Muscle layer of colon (tissue), 2 donors: Measurements from ENCODE around the gene CCDC90B.
"Not testable (repeated sequence)": the region's sequence is repeated elsewhere in the genome, so short reads cannot be mapped to it uniquely, and the experiment has no call there.

Source experiments
- H3K27ac ChIP-seq: one replicate; pipeline ENCODE4 v1.7.0; 2013; ENCODE audit warnings: low read depth, mild to moderate bottlenecking, low read length, moderate library complexity
- H3K27me3 ChIP-seq, 2 donors: one replicate each; pipeline ENCODE4 v1.7.0; 2013; ENCODE audit warnings: low read length in 2 of 2, mild to moderate bottlenecking in 2 of 2; ENCODE audit not compliant: insufficient read depth in 2 of 2, control insufficient read depth in 1 of 2
- H3K36me3 ChIP-seq: one replicate; pipeline ENCODE4 v1.7.0; 2013; ENCODE audit warnings: mild to moderate bottlenecking, low read length; ENCODE audit not compliant: insufficient read depth
- H3K4me1 ChIP-seq: one replicate; pipeline ENCODE4 v1.7.0; 2013; ENCODE audit warnings: mild to moderate bottlenecking, low read length; ENCODE audit not compliant: insufficient read depth
- H3K4me3 ChIP-seq, 2 donors: one replicate each; pipeline ENCODE4 v1.7.0; 2013; ENCODE audit warnings: low read length in 2 of 2, low read depth in 1 of 2, mild to moderate bottlenecking in 1 of 2, moderate library complexity in 1 of 2
- H3K9ac ChIP-seq: one replicate; pipeline ENCODE4 v1.7.0; 2013; ENCODE audit warnings: low read length
- H3K9me3 ChIP-seq: one replicate; pipeline ENCODE4 v1.7.0; 2013; ENCODE audit warnings: mild to moderate bottlenecking, low read length
- donor health status: abdominal sarcoma.
- donor health status: Adenocarcinoma of cecum.

The CCDC90B gene

GRCh38 chr11:83311701-83312100 is 25.5 kb upstream of the CCDC90B start:
- no peaks in the 10 kb centered on the region for H3K4me1 ChIP-seq
- H3K27ac ChIP-seq = no peak overlapping the region
- no peaks in the 10 kb centered on the region for H3K27me3 ChIP-seq
- H3K4me3 ChIP-seq = no peak overlapping the region
- H3K9ac ChIP-seq = no peak overlapping the region
- no peaks in the 10 kb centered on the region for H3K36me3 ChIP-seq
- H3K9me3 ChIP-seq = no peaks in the 10 kb centered on the region

- Histone ChIP-seq H3K4me1 (no peaks in the 10 kb centered on the region), H3K27me3 (no peaks in the 10 kb centered on the region), H3K4me3 (no peak overlapping the region), H3K9me3 (no peaks in the 10 kb centered on the region), H3K36me3 (no peaks in the 10 kb centered on the region), H3K9ac (no peak overlapping the region), H3K27ac (no peak overlapping the region)
Observed at GRCh38 chr11:83310718-83311117, 24.6 kb upstream of the CCDC90B start.

GRCh38 chr11:83308536-83308935 is 22.4 kb upstream of the CCDC90B start:
- not testable (repeated sequence) for H3K36me3 ChIP-seq, H3K4me1 ChIP-seq, H3K4me3 ChIP-seq

GRCh38 chr11:83306200-83307080 is 20.3 kb upstream of the CCDC90B start:
- Histone ChIP-seq H3K4me3 (no peak overlapping the region), H3K27ac (no peak overlapping the region)

More at GRCh38 chr11:83308536-83308935, 22.4 kb upstream of the CCDC90B start:
- H3K9ac ChIP-seq, H3K27ac ChIP-seq, H3K27me3 ChIP-seq, H3K9me3 ChIP-seq: not testable (repeated sequence)

GRCh38 chr11:83303316-83303715 is 17.1 kb upstream of the CCDC90B start:
- no peak overlapping the region for H3K4me3 ChIP-seq
- H3K36me3 ChIP-seq = no peaks in the 10 kb centered on the region
- no peak overlapping the region for H3K9ac ChIP-seq
- no peaks in the 10 kb centered on the region for H3K4me1 ChIP-seq
- H3K9me3 ChIP-seq = no peaks in the 10 kb centered on the region
- H3K27me3 ChIP-seq = no peaks in the 10 kb centered on the region
- H3K27ac ChIP-seq = no peak overlapping the region

More at GRCh38 chr11:83306200-83307080, 20.3 kb upstream of the CCDC90B start:
- Histone ChIP-seq H3K27me3 (no peaks in the 10 kb centered on the region), H3K9me3 (no peaks in the 10 kb centered on the region), H3K4me1 (no peaks in the 10 kb centered on the region), H3K9ac (no peak overlapping the region), H3K36me3 (no peaks in the 10 kb centered on the region)

GRCh38 chr11:83302151-83302550 is 16.0 kb upstream of the CCDC90B start:
- no peak overlapping the region for H3K4me3 ChIP-seq
- H3K4me1 ChIP-seq = no peaks in the 10 kb centered on the region
- H3K27ac ChIP-seq = no peak overlapping the region
- no peaks in the 10 kb centered on the region for H3K36me3 ChIP-seq
- H3K9ac ChIP-seq = no peak overlapping the region
- no peaks in the 10 kb centered on the region for H3K27me3 ChIP-seq
- H3K9me3 ChIP-seq = no peaks in the 10 kb centered on the region

- Histone ChIP-seq H3K4me1 (no peaks in the 10 kb centered on the region), H3K4me3 (no peak overlapping the region), H3K9ac (no peak overlapping the region), H3K27me3 (no peaks in the 10 kb centered on the region), H3K36me3 (no peaks in the 10 kb centered on the region), H3K9me3 (no peaks in the 10 kb centered on the region), H3K27ac (no peak overlapping the region)
Observed at GRCh38 chr11:83299681-83300080, 13.5 kb upstream of the CCDC90B start.

- Histone ChIP-seq H3K9me3 (no peaks in the 10 kb centered on the region), H3K27ac (no peak overlapping the region), H3K4me3 (no peak overlapping the region), H3K36me3 (no peaks in the 10 kb centered on the region), H3K9ac (no peak overlapping the region), H3K27me3 (no peaks in the 10 kb centered on the region), H3K4me1 (no peaks in the 10 kb centered on the region)
Observed at GRCh38 chr11:83294208-83294607, 8.0 kb upstream of the CCDC90B start.

GRCh38 chr11:83293457-83293774 is 7.2 kb upstream of the CCDC90B start:
- no peaks in the 10 kb centered on the region for H3K4me1 ChIP-seq
- no peaks in the 10 kb centered on the region for H3K9me3 ChIP-seq
- H3K36me3 ChIP-seq = no peaks in the 10 kb centered on the region
- no peak overlapping the region for H3K9ac ChIP-seq
- no peak overlapping the region for H3K27ac ChIP-seq
- no peaks in the 10 kb centered on the region for H3K27me3 ChIP-seq
- H3K4me3 ChIP-seq = no peak overlapping the region

GRCh38 chr11:83292709-83293456 is 6.7 kb upstream of the CCDC90B start:
- H3K4me3 ChIP-seq = peak overlapping the region; percentile 3 to 21
- H3K27ac ChIP-seq = no peak overlapping the region
- no peak overlapping the region for H3K9ac ChIP-seq
- no peaks in the 10 kb centered on the region for H3K4me1 ChIP-seq
- H3K9me3 ChIP-seq = no peaks in the 10 kb centered on the region
- H3K27me3 ChIP-seq = no peaks in the 10 kb centered on the region
- no peaks in the 10 kb centered on the region for H3K36me3 ChIP-seq

- Histone ChIP-seq H3K4me3 (no peak overlapping the region), H3K9ac (no peak overlapping the region), H3K27ac (no peak overlapping the region), H3K27me3 (no peaks in the 10 kb centered on the region), H3K9me3 (no peaks in the 10 kb centered on the region), H3K4me1 (peaks cover 23% of the 10 kb centered on the region), H3K36me3 (no peaks in the 10 kb centered on the region)
Observed at GRCh38 chr11:83287631-83288030, 1.5 kb upstream of the CCDC90B start.
